ENCODE data around the gene ADM. TPM values are rescaled to one million over a fixed set of nuclear protein-coding genes. Genes with fewer than 3 reads are reported as not detected.

ADM gene
- total and polyA plus RNA-seq, 2 experiments from 2014 or later: 75.8 to 95.9 TPM

- no peak for TF ChIP-seq EZH2 (IDR thresholded peaks at IDR 0.05; ENCODE audit: low read depth, unreplicated experiment)
- no peak for TF ChIP-seq ZNF331 (CRISPR knock-in tag; IDR thresholded peaks at IDR 0.05; ENCODE audit: low read depth)
- TF ChIP-seq POLR2AphosphoS5 (IDR thresholded peaks at IDR 0.05; ENCODE audit: low read depth): no peak
- TF ChIP-seq ZNF114 (CRISPR knock-in tag; IDR thresholded peaks at IDR 0.05): no peak
These were observed 16.8 kb upstream of the ADM start (continued) for GRCh38 chr11:10287766-10288715.

GRCh38 chr11:10288881-10289764 is 15.8 kb upstream of the ADM start:
- Mint-ChIP-seq H3K4me1 (peaks cover 37% of the 10 kb centered on the region), H3K4me3 (no peak overlapping the region), H3K36me3 (ENCODE audit: low read depth) (no peaks in the 10 kb centered on the region; the same call in 2 of the 3 replicates), H3K27ac (no peak overlapping the region), H3K9me3 (no peaks in the 10 kb centered on the region), H3K27me3 (ENCODE audit: insufficient read depth, low read depth, poor library complexity) (peaks cover 3% of the 10 kb centered on the region)
- no peaks in the 10 kb centered on the region for H3K36me3 ChIP-seq (ENCODE audit: insufficient read depth)
- no peaks in the 10 kb centered on the region for H3K9me2 ChIP-seq (ENCODE audit: insufficient read depth)
- H4K20me1 ChIP-seq (replicated peaks; ENCODE audit: insufficient read depth): peaks cover 12% of the 10 kb centered on the region; the same call in 1 of the 2 replicates
- peaks cover 73% of the 10 kb centered on the region for H3K79me2 ChIP-seq (replicated peaks; ENCODE audit: insufficient read depth)
- H3K27me3 ChIP-seq (ENCODE audit: insufficient read depth): no peaks in the 10 kb centered on the region
- H3K27ac ChIP-seq (ENCODE audit: low read depth): no peak overlapping the region
- ATAC-seq (no peak; the same call in 2 of the 3 replicates), DNase-seq (ENCODE audit: low spot score) (no peak)
- H3K4me3 ChIP-seq: no peak overlapping the region
- no peak overlapping the region for H2AFZ ChIP-seq
- H3K4me2 ChIP-seq: no peak overlapping the region; the same call in 1 of the 2 replicates
- peaks cover 38% of the 10 kb centered on the region for H3K4me1 ChIP-seq (ENCODE audit: insufficient read depth)
- TF ChIP-seq CTCF (conservative IDR thresholded peaks at IDR 0.05; ENCODE audit: low read depth in 2 of 2) (peak in 1 of 2 experiments; percentile 22; a peak in 1 of 4 replicates), ZNF331 (CRISPR knock-in tag; IDR thresholded peaks at IDR 0.05; ENCODE audit: low read depth) (no peak)
- H3F3A ChIP-seq (replicated peaks; ENCODE audit: low read depth): no peaks in the 10 kb centered on the region

- Histone ChIP-seq H3K4me3 (no peak overlapping the region), H3K27me3 (ENCODE audit: insufficient read depth) (no peaks in the 10 kb centered on the region), H3K9me2 (ENCODE audit: insufficient read depth) (no peaks in the 10 kb centered on the region), H4K20me1 (replicated peaks; ENCODE audit: insufficient read depth) (peaks cover 12% of the 10 kb centered on the region; the same call in 1 of the 2 replicates), H3F3A (replicated peaks; ENCODE audit: low read depth) (no peaks in the 10 kb centered on the region), H2AFZ (no peak overlapping the region), H3K4me1 (ENCODE audit: insufficient read depth) (peaks cover 33% of the 10 kb centered on the region), H3K27ac (ENCODE audit: low read depth) (no peak overlapping the region), H3K36me3 (ENCODE audit: insufficient read depth) (no peaks in the 10 kb centered on the region), H3K4me2 (peak overlapping the region; percentile 31), H3K79me2 (replicated peaks; ENCODE audit: insufficient read depth) (peaks cover 65% of the 10 kb centered on the region)
- no peak overlapping the region; the same call in 1 of the 2 replicates for H3K27ac Mint-ChIP-seq
- H3K4me3 Mint-ChIP-seq: no peak overlapping the region
- no peaks in the 10 kb centered on the region for H3K9me3 Mint-ChIP-seq
- DNase-seq (ENCODE audit: low spot score) (no peak), ATAC-seq (peak; percentile 3; the same call in 1 of the 3 replicates)
- H3K4me1 Mint-ChIP-seq: peaks cover 38% of the 10 kb centered on the region
- H3K27me3 Mint-ChIP-seq (ENCODE audit: insufficient read depth, low read depth, poor library complexity): peaks cover 6% of the 10 kb centered on the region
- no peaks in the 10 kb centered on the region; the same call in 2 of the 3 replicates for H3K36me3 Mint-ChIP-seq (ENCODE audit: low read depth)
- TF ChIP-seq ZNF114 (CRISPR knock-in tag; IDR thresholded peaks at IDR 0.05) (no peak), JUNB (IDR thresholded peaks at IDR 0.05; ENCODE audit: unreplicated experiment) (no peak), CREB1 (CRISPR knock-in tag; IDR thresholded peaks at IDR 0.05; ENCODE audit: low read depth) (no peak), EZH2phosphoT487 (IDR thresholded peaks at IDR 0.05; ENCODE audit: unreplicated experiment) (no peak), POLR2AphosphoS5 (IDR thresholded peaks at IDR 0.05; ENCODE audit: low read depth) (no peak), CTCF (conservative IDR thresholded peaks at IDR 0.05; ENCODE audit: low read depth in 2 of 2) (no peak), ZNF331 (CRISPR knock-in tag; IDR thresholded peaks at IDR 0.05; ENCODE audit: low read depth) (no peak), EZH2 (IDR thresholded peaks at IDR 0.05; ENCODE audit: low read depth, unreplicated experiment) (no peak), ETS1 (IDR thresholded peaks at IDR 0.05) (no peak), STAT1 (IDR thresholded peaks at IDR 0.05; ENCODE audit: unreplicated experiment) (no peak), NANOG (IDR thresholded peaks at IDR 0.05; ENCODE audit: borderline replicate concordance) (no peak)
These were observed 15.0 kb upstream of the ADM start for GRCh38 chr11:10289765-10290380.
